B cell (primary cell): Measurements from ENCODE around the gene CD274. TPM values are rescaled to one million over a fixed set of nuclear protein-coding genes. Genes with fewer than 3 reads are reported as not detected.
"Not testable (repeated sequence)": the region's sequence is repeated elsewhere in the genome, so short reads cannot be mapped to it uniquely, and the experiment has no call there.

Experiments
- ATAC-seq: fragments of 200-7000 bp; cut with Tn5 transposase; one replicate; pipeline ENCODE4 v1.10.0; 2021; ENCODE audit warnings: low read depth, mild to moderate bottlenecking, moderate number of reproducible peaks, moderate library complexity
- CTCF ChIA-PET: fragments of 350-600 bp; sonication (Branson Sonifier 250); formaldehyde crosslinking; loops from one replicate; lab custom pipeline; 2021; ENCODE audit warnings: antibody characterized with exemption, inconsistent platforms; lab: Charles Lee
- POLR2A ChIA-PET: fragments of 350-600 bp; sonication (Branson Sonifier 250); formaldehyde crosslinking; loops from one replicate; lab custom pipeline; 2021; ENCODE audit warnings: antibody characterized with exemption; lab: Charles Lee
- DNase-seq: peaks from one replicate; pipeline ENCODE4 v3.0.0; 2013
- H2AFZ ChIP-seq: 2 replicates; pipeline ENCODE4 v1.6.1; 2012; ENCODE audit warnings: mild to moderate bottlenecking, low read depth, low read length; ENCODE audit not compliant: insufficient read depth, poor library complexity, severe bottlenecking
- H3K27ac ChIP-seq, 2 donors: 1 replicate in 1 of 2; 2 replicates in 1 of 2; pipeline ENCODE4 v1.5.1; 2012 to 2013; ENCODE audit warnings: low read length in 2 of 2, mild to moderate bottlenecking in 2 of 2, moderate library complexity in 1 of 2
- H3K27me3 ChIP-seq, 4 experiments: fragments of 200-600 bp in 1 of 4; sonication (generic) in 1 of 4; replicated peaks in 1 of 4; 1 replicate in 2 of 4; 2 replicates in 2 of 4; pipeline versions ENCODE4 v1.6.1 to v1.7.0; 2013 to 2016; ENCODE audit warnings: low read length in 3 of 4, mild to moderate bottlenecking in 2 of 4, mixed read lengths in 1 of 4, moderate library complexity in 1 of 4; ENCODE audit not compliant: insufficient read depth in 4 of 4, control insufficient read depth in 3 of 4; ENCODE audit errors: control extremely low read depth in 1 of 4
- H3K36me3 ChIP-seq, 2 experiments: replicated peaks in 1 of 2; 1 replicate in 1 of 2; 2 replicates in 1 of 2; pipeline versions ENCODE4 v1.6.1 to v1.7.1; 2013; ENCODE audit warnings: low read length in 1 of 2; ENCODE audit not compliant: insufficient read depth in 2 of 2, control insufficient read depth in 1 of 2; ENCODE audit errors: control extremely low read depth in 1 of 2, extremely low read depth in 1 of 2
- H3K4me1 ChIP-seq, 2 donors: fragments of 200-600 bp in 1 of 2; sonication (generic) in 1 of 2; 1 replicate in 1 of 2; 2 replicates in 1 of 2; pipeline versions ENCODE4 v1.5.1 to v1.6.1; 2013 to 2017; ENCODE audit warnings: low read length in 2 of 2; ENCODE audit not compliant: control insufficient read depth in 2 of 2, insufficient read depth in 2 of 2
- H3K4me2 ChIP-seq: replicated peaks from 2 replicates; pipeline ENCODE3; 2012; ENCODE audit warnings: mild to moderate bottlenecking, low read depth, low read length; ENCODE audit not compliant: poor library complexity, severe bottlenecking
- H3K4me3 ChIP-seq, 5 experiments: fragments of 200-600 bp in 1 of 5; sonication (generic) in 1 of 5; 1 replicate in 3 of 5; 2 replicates in 2 of 5; pipeline versions ENCODE4 v1.5.1 to v1.7.0; 2011 to 2016; ENCODE audit warnings: low read length in 4 of 5, mild to moderate bottlenecking in 4 of 5, low read depth in 2 of 5, control low read depth in 1 of 5, moderate library complexity in 1 of 5; ENCODE audit not compliant: insufficient read depth in 1 of 5; ENCODE audit errors: control extremely low read depth in 1 of 5, extremely low read depth in 1 of 5
- H3K79me2 ChIP-seq: fragments of 200-600 bp; sonication (generic); one replicate; pipeline ENCODE4 v1.6.0; 2016; ENCODE audit warnings: low read length; ENCODE audit not compliant: control insufficient read depth, insufficient read depth
- H3K9ac ChIP-seq: fragments of 200-600 bp; sonication (generic); 2 replicates; pipeline ENCODE4 v1.6.1; 2017; ENCODE audit warnings: mild to moderate bottlenecking, low read length, moderate library complexity
- H3K9me3 ChIP-seq, 3 donors: one replicate each; pipeline versions ENCODE4 v1.6.1 to v1.7.1; 2013; ENCODE audit warnings: low read length in 2 of 3; ENCODE audit not compliant: control insufficient read depth in 2 of 3, insufficient read depth in 1 of 3; ENCODE audit errors: control extremely low read depth in 1 of 3
- H4K20me1 ChIP-seq: 2 replicates; pipeline ENCODE4 v1.6.0; 2012; ENCODE audit warnings: mild to moderate bottlenecking, low read length; ENCODE audit not compliant: insufficient read depth, control insufficient read depth, poor library complexity, severe bottlenecking
- H3K27ac Mint-ChIP-seq: one replicate; pipeline ENCODE4 v1.8.0; 2021; ENCODE audit warnings: mixed read lengths
- H3K27me3 Mint-ChIP-seq: one replicate; pipeline ENCODE4 v1.8.0; 2021; ENCODE audit warnings: mixed read lengths
- H3K4me1 Mint-ChIP-seq: one replicate; pipeline ENCODE4 v1.8.0; 2021; ENCODE audit warnings: mixed read lengths
- H3K4me3 Mint-ChIP-seq: one replicate; pipeline ENCODE4 v1.8.0; 2021; ENCODE audit warnings: mixed read lengths
- H3K9me3 Mint-ChIP-seq: one replicate; pipeline ENCODE4 v1.8.0; 2022; ENCODE audit warnings: mixed read lengths; ENCODE audit not compliant: insufficient read depth
- EZH2 ChIP-seq: IDR thresholded peaks from 2 replicates; pipeline ENCODE4 v1.6.1; 2012; ENCODE audit warnings: borderline replicate concordance, low read depth, mild to moderate bottlenecking, moderate library complexity, low read length; ENCODE audit not compliant: insufficient read depth, poor library complexity, severe bottlenecking
- WGBS: methylation state at CpG from one replicate; pipeline ENCODE4 v1.1.5; 2013; ENCODE audit warnings: missing lambda C conversion rate; ENCODE audit not compliant: insufficient coverage; 5-methylcytosine and 5-hydroxymethylcytosine counted together
- intact Hi-C: fragments of 100-400 bp; cut with micrococcal nuclease; formaldehyde crosslinking; loops from one replicate; pipeline ENCODE4 v1.10.0; 2022
- polyA plus RNA-seq: library from polyadenylated mRNA; depleted of rRNA; stranded (reverse); fragments of >200 nt; gene quantifications from 2 replicates; pipeline ENCODE4 v1.2.3, GENCODE V29; 2012
- total RNA-seq, 2 donors: library from RNA; stranded (reverse); fragments of 120-200 nt in 1 of 2; gene quantifications; 1 replicate in 1 of 2; 2 replicates in 1 of 2; pipeline versions ENCODE4 v1.2.3 to v1.2.4, GENCODE V29; 2013 to 2022
- TF ChIP-seq, protein P1 (sequence below): fragments of 200-600 bp; IDR thresholded peaks from one replicate; pipeline ENCODE4 v1.8.0; 2022; ENCODE audit warnings: antibody characterized with exemption, mild to moderate bottlenecking

The CD274 gene
- total and polyA plus RNA-seq, 2 donors (not counting 1 experiment from before 2014, with no cell fraction given), result 1.4 to 7.0 TPM

DNA sequence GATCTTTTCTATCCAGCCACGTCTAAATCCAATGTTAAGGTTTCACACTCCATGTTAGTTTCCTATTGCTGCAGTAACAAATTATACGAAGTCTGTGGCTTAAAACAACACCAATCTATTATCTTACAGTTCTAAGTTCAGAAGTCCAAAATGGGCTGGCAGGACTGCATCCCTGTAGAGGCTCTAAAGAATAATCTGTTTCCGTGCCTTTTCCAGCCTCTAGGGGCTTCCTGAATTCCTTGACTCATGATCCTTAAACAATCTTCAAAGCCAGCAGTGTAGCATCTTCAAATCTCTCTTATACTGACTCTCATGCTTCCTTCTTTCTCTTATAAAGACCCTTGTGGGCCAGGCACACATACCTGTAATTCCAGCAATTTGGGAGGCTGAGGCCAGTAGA lies 19.4 kb upstream of the CD274 start:
- POLR2A ChIA-PET, result no interaction called here

DNA sequence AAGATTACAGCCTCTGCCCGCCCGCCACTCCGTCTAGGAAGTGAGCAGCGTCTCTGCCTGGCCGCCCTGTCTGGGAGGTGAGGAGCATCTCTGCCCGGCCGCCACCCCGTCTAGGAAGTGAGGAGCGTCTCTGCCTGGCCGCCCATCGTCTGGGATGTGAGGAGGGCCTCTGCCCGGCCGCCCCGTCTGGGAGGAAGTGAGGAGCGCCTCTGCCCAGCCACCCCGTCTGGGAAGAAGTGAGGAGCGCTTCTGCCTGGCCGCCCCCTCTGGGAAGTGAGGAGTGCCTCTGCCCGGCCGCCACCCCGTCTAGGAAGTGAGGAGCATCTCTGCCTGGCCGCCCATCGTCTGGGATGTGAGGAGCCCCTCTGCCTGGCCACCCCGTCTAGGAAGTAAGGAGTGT lies 17.5 kb upstream of the CD274 start:
- ATAC-seq, H3K4me2 ChIP-seq, POLR2A ChIA-PET, H2AFZ ChIP-seq, H3K9ac ChIP-seq, H3K27me3 Mint-ChIP-seq, H3K9me3 Mint-ChIP-seq, intact Hi-C loops, H3K27me3 ChIP-seq, H4K20me1 ChIP-seq, DNase-seq, H3K4me3 ChIP-seq, H3K27ac Mint-ChIP-seq, CTCF ChIA-PET, H3K9me3 ChIP-seq, H3K4me3 Mint-ChIP-seq, H3K27ac ChIP-seq: not testable (repeated sequence)
- peaks cover 18% of the 10 kb centered on the region for H3K4me1 Mint-ChIP-seq
- peaks cover 12% of the 10 kb centered on the region for H3K79me2 ChIP-seq
- WGBS, result 97% methylated on average over 24 of the region's 24 CpGs
- peaks cover 2 to 13% of the 10 kb centered on the region in 2 experiments for H3K36me3 ChIP-seq
- H3K4me1 ChIP-seq, result peaks cover 9 to 10% of the 10 kb centered on the region in 2 donors

More for the DNA sequence above, 19.4 kb upstream of the CD274 start:
- no peak overlapping the region for H2AFZ ChIP-seq
- H3K4me2 ChIP-seq, result no peak overlapping the region
- CTCF ChIA-PET, result no interaction called here
- H3K36me3 ChIP-seq, result peaks cover 6 to 10% of the 10 kb centered on the region in 2 experiments
- Mint-ChIP-seq H3K9me3 (no peaks in the 10 kb centered on the region), H3K27ac (no peak overlapping the region), H3K4me1 (no peaks in the 10 kb centered on the region), H3K27me3 (no peaks in the 10 kb centered on the region), H3K4me3 (no peak overlapping the region)
- H3K9ac ChIP-seq, result no peak overlapping the region
- no peaks in the 10 kb centered on the region for H3K9me3 ChIP-seq
- TF ChIP-seq, protein P1, sequence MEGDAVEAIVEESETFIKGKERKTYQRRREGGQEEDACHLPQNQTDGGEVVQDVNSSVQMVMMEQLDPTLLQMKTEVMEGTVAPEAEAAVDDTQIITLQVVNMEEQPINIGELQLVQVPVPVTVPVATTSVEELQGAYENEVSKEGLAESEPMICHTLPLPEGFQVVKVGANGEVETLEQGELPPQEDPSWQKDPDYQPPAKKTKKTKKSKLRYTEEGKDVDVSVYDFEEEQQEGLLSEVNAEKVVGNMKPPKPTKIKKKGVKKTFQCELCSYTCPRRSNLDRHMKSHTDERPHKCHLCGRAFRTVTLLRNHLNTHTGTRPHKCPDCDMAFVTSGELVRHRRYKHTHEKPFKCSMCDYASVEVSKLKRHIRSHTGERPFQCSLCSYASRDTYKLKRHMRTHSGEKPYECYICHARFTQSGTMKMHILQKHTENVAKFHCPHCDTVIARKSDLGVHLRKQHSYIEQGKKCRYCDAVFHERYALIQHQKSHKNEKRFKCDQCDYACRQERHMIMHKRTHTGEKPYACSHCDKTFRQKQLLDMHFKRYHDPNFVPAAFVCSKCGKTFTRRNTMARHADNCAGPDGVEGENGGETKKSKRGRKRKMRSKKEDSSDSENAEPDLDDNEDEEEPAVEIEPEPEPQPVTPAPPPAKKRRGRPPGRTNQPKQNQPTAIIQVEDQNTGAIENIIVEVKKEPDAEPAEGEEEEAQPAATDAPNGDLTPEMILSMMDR, result no peak
- TF ChIP-seq EZH2, result no peak
- intact Hi-C loops, result no loop called here
- no peak overlapping the region for H3K4me3 ChIP-seq
- no peak overlapping the region for H3K27ac ChIP-seq
- no peaks in the 10 kb centered on the region for H3K4me1 ChIP-seq
- H4K20me1 ChIP-seq, result no peaks in the 10 kb centered on the region
- H3K27me3 ChIP-seq, result no peaks in the 10 kb centered on the region
- DNase-seq (no peak), ATAC-seq (no peak)
- H3K79me2 ChIP-seq, result peaks cover 7% of the 10 kb centered on the region
- 97% methylated on average over 3 of the region's 3 CpGs for WGBS

DNA sequence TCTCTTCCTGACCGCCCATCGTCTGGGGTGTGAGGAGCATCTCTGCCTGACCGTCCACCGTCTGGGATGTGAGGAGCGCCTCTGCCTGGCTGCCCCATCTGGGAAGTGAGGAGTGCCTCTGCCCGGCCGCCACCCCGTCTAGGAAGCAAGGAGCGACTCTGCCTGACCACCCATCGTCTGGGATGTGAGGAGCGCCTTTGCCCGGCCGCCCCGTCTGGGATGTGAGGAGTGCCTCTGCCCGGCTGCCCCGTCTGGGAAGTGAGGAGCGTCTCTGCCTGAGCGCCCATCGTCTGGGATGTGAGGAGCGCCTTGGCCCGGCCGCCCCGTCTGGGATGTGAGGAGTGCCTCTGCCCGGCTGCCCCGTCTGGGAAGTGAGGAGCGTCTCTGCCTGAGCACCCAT lies 17.0 kb upstream of the CD274 start:
- H3K9me3 ChIP-seq, DNase-seq, intact Hi-C loops, POLR2A ChIA-PET, H3K9me3 Mint-ChIP-seq, H3K4me3 Mint-ChIP-seq, H3K9ac ChIP-seq, H3K27ac Mint-ChIP-seq, H3K27me3 Mint-ChIP-seq, H2AFZ ChIP-seq, H4K20me1 ChIP-seq, ATAC-seq, H3K4me3 ChIP-seq, H3K27ac ChIP-seq, H3K4me2 ChIP-seq, H3K27me3 ChIP-seq, CTCF ChIA-PET: not testable (repeated sequence)
- H3K4me1 ChIP-seq, result peaks cover 13 to 14% of the 10 kb centered on the region in 2 donors
- H3K36me3 ChIP-seq, result peaks cover 2 to 13% of the 10 kb centered on the region in 2 experiments
- WGBS, result 93% methylated on average over 24 of the region's 26 CpGs
- peaks cover 22% of the 10 kb centered on the region for H3K4me1 Mint-ChIP-seq
- peaks cover 12% of the 10 kb centered on the region for H3K79me2 ChIP-seq
